Measurements from ENCODE around the gene AGAP1. TPM values are rescaled to one million over a fixed set of nuclear protein-coding genes. Genes with fewer than 3 reads are reported as not detected.

Gene AGAP1
- total RNA-seq, 1 experiment from 2014 or later = 25.8 TPM

DNA sequence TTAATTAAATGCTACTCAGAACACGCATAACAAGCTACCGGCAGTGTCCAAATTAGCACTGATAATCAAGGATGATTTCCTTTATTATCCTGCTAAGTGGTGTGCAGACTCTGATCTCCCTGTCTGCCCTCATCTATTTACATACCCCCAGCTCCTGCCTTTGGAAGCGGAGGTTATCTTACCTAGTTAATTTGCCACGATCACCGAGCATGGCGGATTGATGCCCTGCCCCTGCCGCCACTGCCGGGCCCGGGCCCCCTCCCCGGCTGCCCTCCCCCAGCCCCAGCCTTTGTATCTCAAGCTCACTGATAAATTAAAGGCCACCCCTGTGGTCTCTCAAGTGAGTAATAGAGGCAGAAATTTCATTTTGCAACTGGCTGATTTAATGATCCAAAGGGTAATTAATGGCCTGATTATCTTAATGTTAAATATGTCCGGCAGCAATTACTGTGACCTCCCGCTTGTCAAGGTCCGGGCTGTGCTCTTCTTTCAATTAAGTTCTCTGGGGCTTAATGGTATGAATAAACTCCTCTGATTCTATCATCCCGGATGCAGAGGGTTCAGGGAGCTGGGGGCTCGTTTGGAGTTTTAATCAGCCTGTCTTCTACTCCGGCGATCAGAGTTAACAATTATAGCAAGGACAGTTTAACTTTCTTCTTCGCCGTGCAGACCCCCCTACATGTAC lies 560.9 kb downstream of the AGAP1 start:
- no peaks in the 10 kb centered on the region for H3K23me2 ChIP-seq (ENCODE audit: insufficient read length, low read depth, low read length, poor library complexity, severe bottlenecking)
- H2AK5ac ChIP-seq (ENCODE audit: insufficient read length, low read length) = no peak overlapping the region
- H2BK15ac ChIP-seq (ENCODE audit: low read depth, low read length) = no peak overlapping the region
- TF ChIP-seq CTCF (conservative IDR thresholded peaks at IDR 0.05) = no peak
- no peaks in the 10 kb centered on the region; the same call in 1 of the 2 replicates for H3K4me1 ChIP-seq (ENCODE audit: insufficient read depth, low read length)
- no peak overlapping the region for H2BK120ac ChIP-seq (ENCODE audit: low read depth, low read length, poor library complexity, severe bottlenecking)
- H3K27me3 ChIP-seq (ENCODE audit: insufficient read depth, low read length) = no peaks in the 10 kb centered on the region
- peaks cover 36 to 49% of the 10 kb centered on the region in 2 experiments for H3K4me1 Mint-ChIP-seq
- no peak overlapping the region for H3K4ac ChIP-seq (ENCODE audit: low read depth, low read length)
- no peak overlapping the region for H3K23ac ChIP-seq (ENCODE audit: insufficient read length, low read depth, low read length)
- peaks cover 59% of the 10 kb centered on the region for H3K27me3 Mint-ChIP-seq (ENCODE audit: low read depth)
- H4K5ac ChIP-seq (ENCODE audit: insufficient read length, low read depth, low read length) = no peak overlapping the region
- no peak overlapping the region for H3K9ac ChIP-seq (ENCODE audit: extremely low read depth, insufficient read length, low read length)
- H3K4me2 ChIP-seq (ENCODE audit: insufficient read depth, insufficient read length, low read length) = no peak overlapping the region
- H3K9me3 ChIP-seq (ENCODE audit: control insufficient read depth, low read depth, low read length) = peaks cover 9% of the 10 kb centered on the region
- no peak overlapping the region for H3T11ph ChIP-seq (ENCODE audit: low read length)
- H3K18ac ChIP-seq (ENCODE audit: insufficient read length, low read depth, low read length) = no peak overlapping the region
- H3K56ac ChIP-seq (ENCODE audit: insufficient read length, low read depth, low read length) = no peak overlapping the region
- no peak overlapping the region for H2BK5ac ChIP-seq (ENCODE audit: insufficient read length, low read length)
- no peaks in the 10 kb centered on the region for H3K79me1 ChIP-seq (ENCODE audit: insufficient read depth, low read depth, low read length, poor library complexity, severe bottlenecking)
- no peak overlapping the region for H3K27ac ChIP-seq (ENCODE audit: insufficient read length, low read depth, low read length)
- no peak overlapping the region for H2AFZ ChIP-seq (ENCODE audit: low read length)
- H3K9me3 Mint-ChIP-seq = peaks cover 0 to 7% of the 10 kb centered on the region in 2 experiments
- H3K27ac Mint-ChIP-seq = no peak overlapping the region
- H2BK20ac ChIP-seq (ENCODE audit: low read depth, low read length, poor library complexity, severe bottlenecking) = no peak overlapping the region
- H3K4me3 Mint-ChIP-seq = peak overlapping the region in 1 of 2 experiments; percentile 39; a peak in 1 of 5 replicates
- H2BK12ac ChIP-seq (ENCODE audit: insufficient read length, low read depth, low read length) = no peak overlapping the region
- no peak overlapping the region for H4K8ac ChIP-seq (replicated peaks; ENCODE audit: insufficient read length, low read depth, low read length)
- no peak for DNase-seq
- H3K36me3 Mint-ChIP-seq (ENCODE audit: insufficient read depth in 1 of 3, low read depth in 3 of 3) = peaks cover 0 to 11% (median 7%) of the 10 kb centered on the region in 3 experiments; a peak in 6 of 7 replicates
- no peak overlapping the region for H4K91ac ChIP-seq (ENCODE audit: insufficient read length, low read depth, low read length)
- no peaks in the 10 kb centered on the region for H4K20me1 ChIP-seq (ENCODE audit: control insufficient read depth, insufficient read depth, insufficient read length)
- no CpG with 5 or more reads among the region's 19 CpGs for WGBS (ENCODE audit: extremely low coverage, insufficient read length, low lambda C conversion rate)
- no peaks in the 10 kb centered on the region for H3K79me2 ChIP-seq (ENCODE audit: insufficient read depth, low read length)
- no peak overlapping the region for H3K14ac ChIP-seq (ENCODE audit: insufficient read depth, low read length)

Data from H9 (cell line).